ENCODE results near the gene LGR4.

DNA sequence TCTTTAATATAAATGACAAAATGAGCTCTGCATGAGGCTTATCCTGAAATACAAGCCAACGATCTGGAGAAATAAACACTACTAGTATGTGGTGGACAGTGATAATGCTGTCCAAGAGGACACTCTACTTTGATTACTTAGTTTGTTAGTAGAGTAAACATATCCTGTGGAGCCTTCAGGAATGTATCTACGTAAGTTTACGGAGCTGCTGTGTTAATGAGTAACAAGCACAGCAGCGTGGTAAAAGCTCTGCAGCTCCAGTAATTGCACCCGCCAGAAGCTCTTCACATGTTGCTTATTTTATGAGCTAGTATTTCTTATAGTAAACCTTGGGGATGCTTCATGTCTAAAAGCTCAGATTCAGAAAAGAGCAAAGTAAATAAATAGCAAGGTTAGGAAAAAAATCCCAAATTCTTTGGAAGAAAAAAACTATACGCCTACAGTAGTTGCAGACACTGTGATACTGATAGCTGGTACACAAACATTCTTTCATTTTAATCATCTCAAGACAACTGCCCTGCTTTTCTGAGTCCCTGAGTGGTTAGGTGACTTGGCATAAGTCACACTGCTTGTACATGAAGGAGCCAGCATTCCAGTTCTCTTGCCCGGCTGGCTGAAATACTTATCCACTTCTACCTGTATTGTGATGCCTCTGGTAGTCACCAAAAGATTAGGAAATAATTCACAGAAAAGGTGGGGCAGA lies 76.9 kb downstream of the LGR4 start:
- TF ChIP-seq, protein P1, sequence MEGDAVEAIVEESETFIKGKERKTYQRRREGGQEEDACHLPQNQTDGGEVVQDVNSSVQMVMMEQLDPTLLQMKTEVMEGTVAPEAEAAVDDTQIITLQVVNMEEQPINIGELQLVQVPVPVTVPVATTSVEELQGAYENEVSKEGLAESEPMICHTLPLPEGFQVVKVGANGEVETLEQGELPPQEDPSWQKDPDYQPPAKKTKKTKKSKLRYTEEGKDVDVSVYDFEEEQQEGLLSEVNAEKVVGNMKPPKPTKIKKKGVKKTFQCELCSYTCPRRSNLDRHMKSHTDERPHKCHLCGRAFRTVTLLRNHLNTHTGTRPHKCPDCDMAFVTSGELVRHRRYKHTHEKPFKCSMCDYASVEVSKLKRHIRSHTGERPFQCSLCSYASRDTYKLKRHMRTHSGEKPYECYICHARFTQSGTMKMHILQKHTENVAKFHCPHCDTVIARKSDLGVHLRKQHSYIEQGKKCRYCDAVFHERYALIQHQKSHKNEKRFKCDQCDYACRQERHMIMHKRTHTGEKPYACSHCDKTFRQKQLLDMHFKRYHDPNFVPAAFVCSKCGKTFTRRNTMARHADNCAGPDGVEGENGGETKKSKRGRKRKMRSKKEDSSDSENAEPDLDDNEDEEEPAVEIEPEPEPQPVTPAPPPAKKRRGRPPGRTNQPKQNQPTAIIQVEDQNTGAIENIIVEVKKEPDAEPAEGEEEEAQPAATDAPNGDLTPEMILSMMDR (IDR thresholded peaks at IDR 0.05), result no peak
- no peak for TF ChIP-seq POLR2A (IDR thresholded peaks at IDR 0.05)

All from heart left ventricle (tissue), 13 donors.